ENCODE data around the gene ASTN2.

The ASTN2 gene

DNA sequence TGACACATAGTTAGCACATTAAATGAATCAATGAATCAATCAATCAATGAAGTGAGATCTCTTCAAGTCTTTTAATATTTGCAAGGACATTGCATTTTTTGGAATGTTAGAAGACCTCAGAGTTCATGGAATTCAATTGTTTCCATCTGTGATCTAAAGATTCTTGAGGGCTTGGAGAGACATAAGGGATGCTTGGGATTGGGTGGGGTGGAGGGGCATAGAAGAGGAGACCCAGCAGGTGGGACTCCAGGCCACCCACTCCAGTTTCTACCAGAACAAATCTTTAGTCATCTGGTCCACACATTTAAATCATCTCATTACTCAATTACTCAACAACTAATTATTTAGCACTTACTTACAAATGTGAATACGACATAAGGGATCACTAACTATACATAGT lies 978.7 kb downstream of the ASTN2 start:
- DNase-seq: no peak

DNA sequence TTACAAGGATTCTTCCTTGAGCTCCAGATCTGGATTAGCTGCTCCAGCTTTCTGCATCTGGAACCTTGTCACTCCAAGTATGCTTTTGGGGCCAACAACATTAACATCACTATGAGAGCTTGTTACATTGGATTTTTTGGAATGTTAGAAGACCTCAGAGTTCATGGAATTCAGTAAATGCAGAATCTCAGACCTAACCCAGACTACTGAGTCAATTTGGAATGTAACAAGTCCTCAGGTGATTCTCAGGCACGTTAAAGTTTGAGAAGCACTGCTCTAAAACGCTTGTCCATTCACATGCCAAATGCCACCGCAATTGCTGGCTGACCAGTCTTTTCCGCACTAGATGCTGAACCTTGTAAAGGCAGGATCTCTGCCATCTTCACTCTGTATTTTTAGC lies 979.2 kb downstream of the ASTN2 start:
- no peak for DNase-seq

DNA sequence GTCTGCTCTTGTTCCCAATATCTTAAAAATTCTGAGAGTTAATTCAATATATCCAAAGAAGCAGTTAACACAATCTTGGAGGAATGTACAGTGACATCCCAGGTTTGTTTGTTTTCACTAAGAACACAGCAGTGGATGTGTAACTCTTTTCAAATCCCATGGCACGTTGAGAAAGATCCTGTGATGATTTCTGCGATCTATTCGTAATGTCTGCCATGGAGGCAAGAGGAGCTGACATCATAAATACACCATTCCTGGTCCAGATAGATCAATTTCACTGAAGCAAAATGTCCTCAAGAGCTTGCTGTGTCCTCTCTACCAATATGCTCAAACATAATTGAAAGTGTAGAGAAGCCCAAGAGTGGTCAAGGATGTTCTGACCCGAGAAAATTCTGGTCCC lies 980.5 kb downstream of the ASTN2 start:
- no peak for DNase-seq

DNA sequence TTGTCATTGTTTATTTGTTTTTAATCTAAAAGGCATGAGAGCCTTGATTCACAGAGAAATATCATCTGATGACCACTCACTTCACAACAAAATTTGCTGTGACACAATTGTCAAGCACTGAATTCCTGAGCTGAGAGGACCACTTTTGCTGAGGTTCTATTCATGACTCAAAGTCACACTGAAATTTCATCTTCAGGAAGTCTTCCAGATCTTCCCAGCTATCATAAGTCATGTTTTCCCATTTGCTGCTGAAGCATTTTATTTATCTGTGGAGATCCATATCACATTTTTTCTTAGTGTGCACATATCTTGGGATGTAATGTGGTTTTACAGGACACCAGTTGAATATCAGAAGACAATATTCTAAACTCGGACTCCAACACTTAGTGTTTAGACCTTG lies 982.8 kb downstream of the ASTN2 start:
- no peak for DNase-seq

DNA sequence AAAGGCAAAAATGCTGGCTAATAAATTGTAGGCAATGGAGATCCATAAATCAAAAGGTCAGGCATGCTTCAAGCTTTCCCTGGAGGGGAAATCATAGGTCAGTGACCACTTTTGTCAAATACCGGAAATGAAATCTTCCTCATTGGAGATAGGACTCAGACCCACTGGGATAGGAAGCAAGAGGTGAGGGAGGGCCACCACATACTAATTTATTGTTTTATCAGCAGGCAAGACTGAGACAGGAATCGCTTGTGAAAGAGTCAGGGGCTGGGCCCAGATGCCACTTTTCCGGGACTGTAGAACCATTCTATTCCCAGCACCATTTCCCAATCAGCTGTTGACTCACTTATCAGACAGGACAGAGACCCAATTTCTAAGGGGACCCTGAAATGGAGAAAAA lies 984.0 kb downstream of the ASTN2 start:
- no peak for DNase-seq

DNA sequence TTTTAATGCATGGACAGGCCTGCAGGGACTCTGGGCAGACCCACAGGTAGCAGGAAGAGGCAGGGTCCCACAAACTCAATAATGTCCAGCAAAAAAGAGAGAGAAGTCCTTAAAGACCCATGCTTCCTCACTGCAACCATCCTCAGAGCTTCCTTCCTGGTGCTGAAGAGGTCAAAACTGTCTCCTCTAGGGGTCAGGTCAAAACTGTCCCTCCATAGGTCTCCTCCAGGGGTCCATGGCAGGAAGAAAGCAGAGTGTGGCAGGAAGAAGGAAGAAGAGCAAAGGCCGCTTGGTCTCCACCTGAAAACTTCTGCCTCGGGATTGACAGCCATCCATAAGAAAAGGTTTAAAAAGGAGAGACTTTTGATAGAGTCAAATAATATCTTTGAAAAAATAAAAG lies 989.6 kb downstream of the ASTN2 start:
- DNase-seq: no peak

DNA sequence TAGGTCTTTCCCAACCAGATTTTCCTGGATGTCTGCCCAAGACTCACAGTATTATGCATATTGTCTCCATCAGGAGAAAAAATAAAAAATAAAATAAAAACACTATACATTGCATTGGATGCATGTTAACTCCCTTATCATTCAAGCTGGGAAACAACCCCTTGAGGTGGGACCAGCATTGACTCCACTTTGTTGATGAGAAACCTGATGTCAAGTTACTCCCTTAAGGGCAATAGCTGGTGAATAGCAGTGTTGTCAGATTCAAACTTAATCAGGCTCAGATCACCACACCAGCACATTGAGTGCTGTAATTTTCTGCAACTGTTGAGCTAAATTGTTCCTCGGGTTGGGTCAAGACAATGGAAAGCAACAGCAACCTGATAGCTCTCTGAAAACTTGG lies 991.7 kb downstream of the ASTN2 start:
- DNase-seq: no peak

DNA sequence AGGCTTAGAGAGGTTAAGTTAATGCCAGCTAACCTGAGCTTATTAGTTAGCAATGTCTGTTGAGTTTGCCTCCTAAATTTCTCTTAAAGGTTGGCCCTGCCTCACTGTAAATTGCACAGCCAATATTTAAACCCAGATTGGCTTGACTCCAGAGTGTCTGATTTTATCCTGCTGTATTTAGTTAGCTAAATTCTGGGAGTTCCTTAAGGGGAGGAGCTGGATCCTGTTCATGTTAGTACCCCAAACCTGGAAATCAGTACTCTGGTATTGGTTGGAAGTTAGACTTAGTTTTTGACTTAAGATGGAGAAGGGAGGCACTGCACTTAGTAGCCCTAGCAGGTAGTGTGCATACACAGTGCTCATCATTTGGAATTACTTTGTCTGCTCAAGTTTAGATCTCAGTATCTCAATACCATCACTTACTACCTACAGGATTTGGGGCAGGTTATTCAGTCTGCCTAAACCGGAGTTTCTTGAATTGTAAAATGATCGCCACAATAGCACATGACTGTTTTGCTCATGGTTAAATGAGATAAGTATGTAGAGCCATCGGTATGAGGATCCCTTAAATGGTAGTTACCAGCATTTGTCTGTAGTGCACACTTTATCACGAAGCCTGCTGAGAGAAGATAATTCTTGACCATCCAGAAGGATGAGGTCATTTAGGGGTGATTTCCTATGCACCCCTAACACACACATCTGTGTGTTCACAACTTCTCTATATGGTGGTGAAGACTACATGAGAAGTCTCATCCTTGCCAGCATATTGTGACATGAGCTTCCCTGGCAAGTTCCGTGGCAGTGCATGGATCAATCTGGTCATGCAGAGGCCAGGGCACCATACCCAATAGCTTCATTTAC lies 992.5 kb downstream of the ASTN2 start:
- DNase-seq: no peak

DNA sequence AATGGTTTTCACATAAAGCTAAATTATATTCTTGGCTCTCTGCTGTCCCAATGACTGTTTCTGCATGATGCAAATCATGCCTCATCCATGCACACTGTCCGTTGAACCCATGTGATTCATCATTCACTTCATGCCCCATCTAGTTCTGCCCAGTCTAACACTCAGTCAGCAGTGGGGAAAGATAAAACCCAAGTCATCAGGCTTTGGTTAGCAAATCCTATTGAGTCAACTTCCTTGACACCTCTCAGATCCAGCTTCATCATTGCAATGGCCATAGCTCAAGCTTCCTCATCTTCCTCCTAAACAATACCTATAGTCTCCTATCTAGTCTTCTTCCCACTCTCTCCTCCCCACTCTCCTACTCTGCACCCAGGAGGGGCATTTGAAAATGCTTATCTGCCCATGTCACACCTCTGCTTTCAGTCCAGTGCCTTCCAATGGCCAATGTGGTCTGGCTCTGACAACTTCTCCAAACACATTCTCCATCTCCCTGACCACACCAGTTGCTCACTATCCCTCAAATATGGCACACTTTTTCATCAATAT lies 993.8 kb downstream of the ASTN2 start:
- no peak for DNase-seq

DNA sequence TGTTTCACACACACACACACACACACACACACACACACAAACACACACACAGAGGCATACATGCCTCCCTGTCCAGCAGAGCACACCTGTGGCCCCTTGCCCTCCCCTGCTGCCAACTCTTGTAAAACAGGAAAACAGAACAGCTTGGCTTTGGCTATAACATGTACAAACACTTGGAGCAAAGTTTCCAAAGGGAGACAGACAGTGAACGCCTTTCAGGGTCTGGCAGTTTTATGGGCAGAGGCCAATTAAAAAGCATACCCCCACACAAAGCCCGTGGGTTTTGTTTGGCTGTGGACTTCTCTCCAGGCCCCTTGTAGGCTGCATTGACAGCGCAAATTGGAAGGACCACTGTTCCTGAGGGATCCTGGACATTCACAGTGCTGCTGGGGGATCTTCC lies 995.7 kb downstream of the ASTN2 start:
- no peak for DNase-seq

DNA sequence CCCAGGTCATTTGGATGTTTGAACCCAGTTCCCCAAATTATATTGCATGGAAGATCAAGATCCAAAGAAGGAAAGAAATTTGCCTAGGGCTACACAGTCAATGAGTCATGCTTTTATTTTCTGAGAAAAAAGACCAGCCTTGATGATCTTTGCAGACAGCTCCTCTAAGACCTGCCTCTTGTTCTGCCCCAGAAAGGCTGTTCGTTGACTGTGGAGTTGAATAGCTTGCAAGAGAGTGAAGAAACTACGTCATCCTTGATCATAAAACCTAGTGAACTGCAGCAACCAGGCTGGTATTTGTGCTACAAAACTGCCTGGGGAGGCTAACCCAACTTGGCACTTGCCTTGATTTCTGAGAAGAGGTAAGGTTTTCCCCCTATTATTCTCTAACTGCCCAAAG lies 997.4 kb downstream of the ASTN2 start:
- DNase-seq: no peak

DNA sequence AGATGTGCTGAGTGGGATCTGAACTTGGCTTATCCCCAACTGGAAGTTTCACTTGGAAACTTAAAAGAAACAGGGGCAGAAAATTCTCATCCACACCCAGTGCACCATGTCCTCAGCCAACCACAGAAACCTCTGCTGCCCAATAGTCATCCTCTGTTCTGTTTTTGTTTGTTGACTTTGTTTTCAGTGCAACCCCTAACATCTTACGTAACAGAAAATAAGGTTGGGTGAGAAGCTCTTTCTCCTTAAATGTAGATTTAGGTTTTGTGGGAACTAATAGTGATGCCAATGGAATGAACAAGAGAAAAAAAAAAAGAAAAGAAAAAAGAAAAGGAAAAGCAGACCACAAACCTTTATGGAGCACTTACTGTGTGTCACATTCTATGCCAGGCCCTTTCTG lies 998.4 kb downstream of the ASTN2 start:
- DNase-seq: no peak

DNA sequence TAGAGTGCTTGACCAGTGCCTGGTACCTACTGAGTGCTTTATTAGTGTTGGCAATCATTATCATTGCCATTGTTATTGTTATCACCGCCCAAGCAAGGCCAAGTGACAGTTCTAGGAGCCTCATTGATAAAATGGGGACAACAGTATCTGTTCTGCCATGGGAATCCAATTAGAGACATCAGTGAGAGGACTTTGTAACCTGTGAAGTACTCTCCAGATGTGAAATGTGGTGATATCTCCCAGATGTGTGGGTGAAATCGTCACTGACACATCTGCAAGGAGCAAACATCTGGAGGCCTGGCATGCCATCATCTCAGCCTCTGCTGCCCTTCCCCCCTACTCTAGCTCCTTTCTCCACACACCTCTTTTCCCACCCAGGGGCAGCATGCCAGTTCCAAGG lies 1000.5 kb downstream of the ASTN2 start:
- DNase-seq: no peak

DNA sequence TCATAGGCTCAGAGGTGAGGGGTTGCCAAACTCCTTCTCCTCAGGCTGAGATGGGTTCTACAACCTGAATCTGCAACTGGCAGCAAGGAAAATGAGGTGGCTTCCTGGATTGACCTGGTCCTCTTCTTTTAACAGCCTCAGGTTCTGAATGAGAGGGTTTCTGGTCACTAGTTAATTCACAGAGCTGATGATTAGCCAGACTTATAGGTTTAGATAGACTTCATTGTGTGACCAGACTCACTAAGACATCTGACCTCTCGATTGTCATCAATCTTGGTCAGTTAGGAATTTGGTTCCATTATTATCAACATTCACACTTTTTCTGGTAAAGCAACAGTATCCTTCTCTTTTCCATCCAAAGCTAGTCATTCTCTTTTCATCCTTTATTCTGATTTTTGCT lies 1003.4 kb downstream of the ASTN2 start:
- DNase-seq: no peak

DNA sequence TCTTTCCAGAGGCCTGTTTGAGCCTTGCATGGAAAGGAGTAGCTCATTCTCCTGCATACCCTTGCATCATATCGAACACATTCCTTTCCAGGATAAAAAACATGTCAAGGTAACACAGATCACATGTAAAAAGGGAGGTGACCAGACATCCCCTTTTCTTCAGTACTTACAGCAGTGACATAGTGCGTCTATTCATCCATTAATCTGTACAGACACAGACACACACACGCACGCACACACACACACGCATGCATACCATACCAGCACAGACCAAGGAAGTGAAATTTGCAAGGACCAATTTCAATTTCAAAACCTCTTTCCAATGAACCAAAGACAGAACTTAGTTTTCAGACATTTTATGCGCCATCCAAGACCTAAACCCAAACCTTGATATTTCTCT lies 1005.2 kb downstream of the ASTN2 start:
- no peak for DNase-seq

DNA sequence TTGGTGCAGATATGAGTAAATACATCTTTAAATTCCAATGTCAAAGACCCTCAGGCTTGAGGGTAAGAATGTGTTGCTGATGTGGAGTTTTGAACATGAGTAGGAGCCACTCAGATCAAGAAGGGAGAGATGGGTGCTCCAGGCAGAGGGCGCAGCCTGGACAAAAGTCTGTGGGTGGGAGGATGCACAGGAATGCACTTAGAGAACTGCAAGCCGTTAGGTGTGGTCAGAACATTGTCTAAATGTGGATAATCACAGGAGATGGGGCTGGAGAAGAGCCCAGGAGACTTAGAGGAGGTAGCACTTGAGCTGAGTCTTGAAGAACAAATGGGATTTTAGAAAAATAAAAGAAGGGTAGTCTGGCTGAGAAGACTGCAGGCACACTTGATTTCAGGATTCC lies 1005.7 kb downstream of the ASTN2 start:
- DNase-seq: no peak

DNA sequence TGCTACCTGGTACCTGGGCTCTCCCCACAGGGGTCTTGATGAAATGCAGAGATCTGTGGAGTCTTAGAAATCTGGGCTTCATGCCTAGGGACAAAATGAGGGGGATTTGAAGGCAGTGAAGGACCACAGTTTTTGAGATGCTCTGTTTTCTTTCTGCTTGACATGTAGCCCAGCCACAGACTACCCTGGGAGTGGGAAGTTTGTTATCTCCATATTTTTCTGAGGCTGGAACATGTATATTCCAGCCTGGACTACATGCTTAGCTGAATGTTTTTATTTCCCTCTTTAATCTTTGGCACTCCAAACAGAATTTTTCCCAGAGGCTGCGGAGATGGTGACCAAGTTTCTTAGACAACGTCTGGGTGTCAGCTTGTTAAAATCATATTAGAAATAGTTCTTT lies 1008.4 kb downstream of the ASTN2 start:
- no peak for DNase-seq

DNA sequence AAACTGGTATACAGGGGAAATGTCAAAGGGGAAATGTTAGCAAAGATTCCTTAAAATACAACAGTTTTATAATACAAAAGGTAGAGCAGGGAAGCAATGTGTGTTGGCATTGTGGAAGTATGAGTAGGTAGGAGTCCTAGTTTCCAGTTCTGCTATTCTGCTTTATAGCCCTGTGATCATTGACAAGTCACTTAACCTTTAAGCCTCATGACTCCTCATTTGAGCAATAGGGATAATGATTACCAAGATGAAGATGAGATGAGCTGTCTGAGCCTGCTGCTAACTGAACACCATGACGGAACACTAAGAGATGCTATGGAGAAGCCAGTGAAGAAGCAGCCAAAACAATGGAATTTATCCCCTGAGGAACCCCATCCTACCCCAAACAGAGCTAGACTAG lies 1009.5 kb downstream of the ASTN2 start:
- no peak for DNase-seq

DNA sequence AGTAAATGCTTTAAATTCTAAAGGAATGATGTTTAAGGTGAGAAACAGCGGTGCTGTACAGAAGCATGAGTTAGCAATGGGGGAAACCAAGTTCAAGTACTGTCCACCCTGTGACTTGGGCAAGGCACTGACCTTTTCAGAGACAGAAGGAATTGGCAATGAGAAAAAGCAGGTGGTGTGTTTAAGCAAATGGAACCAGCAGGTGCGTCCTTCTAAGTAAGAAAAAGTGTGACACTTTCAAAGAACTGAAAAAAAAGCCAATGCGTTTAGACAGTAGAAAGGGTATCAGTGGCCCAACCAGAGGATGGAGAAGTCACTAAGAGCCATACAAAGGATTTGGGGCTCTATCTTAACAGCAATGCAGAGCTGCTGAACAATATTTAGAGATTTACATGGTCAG lies 1010.6 kb downstream of the ASTN2 start:
- no peak for DNase-seq

DNA sequence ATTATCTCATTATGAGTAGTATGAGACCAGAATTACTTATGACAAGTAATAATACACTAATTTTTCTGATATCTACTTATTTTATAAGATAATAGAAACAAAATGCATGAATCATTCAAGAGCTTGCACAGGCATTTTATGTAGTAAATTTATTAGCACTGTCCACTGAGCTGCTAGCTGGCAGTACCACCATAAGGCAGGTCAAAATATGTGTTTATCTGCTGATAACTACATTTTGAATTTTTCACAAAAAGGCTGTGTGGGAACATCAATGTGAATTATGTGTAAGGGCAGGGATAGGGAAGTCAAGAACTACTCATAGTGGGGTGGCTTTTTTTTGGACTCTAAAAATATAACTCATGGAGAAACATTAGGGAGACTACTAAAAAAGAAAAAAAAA lies 1011.7 kb downstream of the ASTN2 start:
- DNase-seq: no peak

DNA sequence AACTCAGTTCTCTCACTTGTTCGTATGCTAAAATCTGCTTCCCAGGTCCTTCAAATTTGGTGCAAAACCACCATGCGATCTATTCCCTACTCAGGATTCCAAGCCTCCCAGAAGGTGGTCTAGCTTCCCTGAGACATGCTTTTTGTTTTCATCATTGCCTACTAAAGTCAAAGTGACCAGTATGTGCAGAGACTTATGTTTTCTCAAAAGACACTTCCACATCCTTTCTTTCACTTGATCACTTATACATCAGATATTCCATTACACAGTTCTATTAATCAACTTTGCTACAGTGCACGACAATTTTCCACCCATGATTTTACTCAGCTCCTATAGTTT lies 1019.2 kb downstream of the ASTN2 start:
- no peak for DNase-seq

DNA sequence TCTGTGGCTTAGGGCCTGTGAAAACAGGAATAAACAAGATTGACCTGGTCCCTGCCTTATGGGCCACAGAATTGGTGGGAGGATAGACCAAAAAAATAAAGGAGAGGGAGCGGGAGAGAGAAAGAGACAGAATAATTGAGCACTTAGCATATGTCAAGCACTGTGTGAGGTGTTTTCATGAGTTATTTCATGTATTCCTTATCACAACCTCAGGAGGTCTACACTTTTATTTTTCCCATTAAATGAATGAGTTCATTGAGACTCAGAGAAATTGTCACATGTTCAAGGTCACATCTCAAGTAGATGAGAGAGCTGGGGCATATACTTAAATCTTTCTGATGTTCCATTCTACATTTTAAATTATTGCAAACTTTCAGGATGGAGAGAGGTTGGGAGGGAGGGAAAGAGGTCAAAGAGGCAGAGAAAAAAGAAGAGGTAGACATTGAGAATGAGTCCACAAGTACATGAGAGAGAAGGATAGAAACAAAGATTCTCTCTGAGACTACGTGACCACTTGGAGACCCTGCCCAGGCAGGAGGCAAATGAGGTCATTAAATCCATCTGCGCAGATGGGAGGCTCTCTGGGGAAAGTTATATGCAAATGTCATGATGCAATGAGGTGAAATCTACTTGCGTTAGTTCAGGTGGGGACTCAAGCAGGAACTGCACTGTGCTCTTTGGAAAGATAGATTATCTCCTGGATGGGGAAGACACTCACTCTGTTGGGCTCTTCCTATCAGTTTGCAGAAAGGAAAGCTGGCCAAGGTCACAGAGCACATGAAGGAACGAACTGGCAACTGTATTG lies 1019.8 kb downstream of the ASTN2 start:
- no peak for DNase-seq

DNA sequence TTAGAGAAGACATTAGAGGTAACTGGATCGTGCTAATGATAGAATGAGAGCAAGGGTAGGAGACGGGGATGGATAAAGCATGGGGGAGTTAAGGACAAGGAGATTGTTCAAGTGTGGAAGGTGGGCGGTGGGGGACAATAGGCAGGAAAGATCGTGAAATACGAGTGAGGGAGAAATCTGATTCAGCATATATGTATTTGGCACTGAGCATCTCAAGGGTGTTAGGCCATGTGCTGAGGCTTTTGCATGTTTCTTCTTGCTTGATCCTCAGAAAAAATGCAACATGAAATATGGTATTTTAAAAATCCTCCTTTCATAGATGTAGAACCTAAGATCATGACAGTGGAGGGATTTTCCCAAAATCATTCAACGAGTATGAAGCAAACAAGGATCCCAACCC lies 1020.8 kb downstream of the ASTN2 start:
- no peak for DNase-seq

DNA sequence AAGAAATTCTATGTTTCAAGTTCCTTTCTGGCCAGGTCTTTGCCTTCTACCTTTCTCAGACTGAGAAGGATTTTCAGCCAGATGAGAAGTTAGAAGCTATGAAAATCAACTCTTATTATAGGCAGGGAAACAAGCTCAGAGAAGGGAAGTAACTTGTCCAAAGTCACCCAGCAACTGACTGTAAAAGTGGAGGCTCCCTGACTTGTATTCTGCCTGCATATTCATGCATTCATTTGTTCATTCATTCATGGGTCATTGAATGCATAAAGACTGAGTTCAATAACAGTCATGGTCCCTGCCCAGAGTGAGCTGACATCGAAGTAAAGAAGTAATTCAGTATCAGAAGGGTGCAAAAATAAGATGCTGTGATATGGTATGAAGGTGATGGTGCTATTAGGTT lies 1021.7 kb downstream of the ASTN2 start:
- DNase-seq: no peak

All from stimulated activated CD4-positive, alpha-beta T cell treated with anti-CD3 and anti-CD28 coated beads, Interleukin-2, amount 100 ng/mL, for 24 hours (primary cell).